Measurements from ENCODE around the gene KLHDC8A. TPM values are rescaled to one million over a fixed set of nuclear protein-coding genes. Genes with fewer than 3 reads are reported as not detected.

The KLHDC8A gene
- total RNA-seq, 6 experiments from 2014 or later, result 0.22 to 0.44 TPM; not detected in 4

GRCh38 chr1:205348554-205349487 lies 7.9 kb downstream of the KLHDC8A start:
- 19% methylated on average over 3 of the region's 5 CpGs for WGBS (ENCODE audit: insufficient coverage, low coverage, low lambda C conversion rate, missing lambda C conversion rate)
- no peaks in the 10 kb centered on the region for H3K36me3 ChIP-seq
- DNase-seq (no peak), ATAC-seq (no peak)
- intact Hi-C loops (cut with DNase I), result loop anchor here in 1 of 2 donors (10.0 kb wide), 1 partner anchor 136 kb away; no protein-coding TSS in a partner anchor
- peaks cover 0 to 7% (median 3%) of the 10 kb centered on the region in 4 donors for H3K4me1 ChIP-seq
- TF ChIP-seq CTCF (IDR thresholded peaks at IDR 0.05) (no peak), POLR2A (IDR thresholded peaks at IDR 0.05) (no peak)
- peaks cover 0 to 2% (median 0%) of the 10 kb centered on the region in 4 donors for H3K9me3 ChIP-seq
- H3K27ac ChIP-seq, result no peak overlapping the region
- H3K4me3 ChIP-seq, result no peak overlapping the region
- peaks cover 0 to 4% of the 10 kb centered on the region in 2 donors for H3K27me3 ChIP-seq

GRCh38 chr1:205346956-205347574 lies 9.7 kb downstream of the KLHDC8A start:
- TF ChIP-seq CTCF (IDR thresholded peaks at IDR 0.05), result no peak
- no peak for TF ChIP-seq POLR2A (IDR thresholded peaks at IDR 0.05)
- H3K4me1 ChIP-seq, result peaks cover 0 to 12% (median 4%) of the 10 kb centered on the region in 4 donors
- intact Hi-C loops (cut with DNase I), result loop anchor here in 1 of 2 donors (10.0 kb wide), 1 partner anchor 138 kb away; no protein-coding TSS in a partner anchor
- no peak for DNase-seq
- ATAC-seq, result no peak
- peaks cover 0 to 16% of the 10 kb centered on the region in 2 donors for H3K27me3 ChIP-seq
- WGBS (ENCODE audit: insufficient coverage, low coverage, low lambda C conversion rate, missing lambda C conversion rate), result 68% methylated on average over 10 of the region's 10 CpGs
- no peak overlapping the region for H3K4me3 ChIP-seq
- H3K9me3 ChIP-seq, result peaks cover 0 to 2% (median 0%) of the 10 kb centered on the region in 4 donors
- H3K36me3 ChIP-seq, result no peaks in the 10 kb centered on the region
- H3K27ac ChIP-seq, result no peak overlapping the region

- peaks cover 0 to 12% (median 4%) of the 10 kb centered on the region in 4 donors for H3K4me1 ChIP-seq
- TF ChIP-seq POLR2A (IDR thresholded peaks at IDR 0.05), result no peak
- no peak for TF ChIP-seq CTCF (IDR thresholded peaks at IDR 0.05)
- no peak for ATAC-seq
- WGBS (ENCODE audit: insufficient coverage, low coverage, low lambda C conversion rate, missing lambda C conversion rate), result 82% methylated on average over 10 of the region's 11 CpGs
- intact Hi-C loops (cut with DNase I), result loop anchor here in 1 of 2 donors (10.0 kb wide), 1 partner anchor 139 kb away; no protein-coding TSS in a partner anchor
- no peaks in the 10 kb centered on the region for H3K36me3 ChIP-seq
- H3K27me3 ChIP-seq, result peaks cover 0 to 16% of the 10 kb centered on the region in 2 donors
- DNase-seq, result no peak
- peaks cover 0 to 2% (median 0%) of the 10 kb centered on the region in 4 donors for H3K9me3 ChIP-seq
- no peak overlapping the region for H3K27ac ChIP-seq
- no peak overlapping the region for H3K4me3 ChIP-seq
These were observed 11.0 kb downstream of the KLHDC8A start for GRCh38 chr1:205345761-205346160.

- TF ChIP-seq CTCF (IDR thresholded peaks at IDR 0.05) (no peak), POLR2A (IDR thresholded peaks at IDR 0.05) (no peak)
- peaks cover 0 to 16% of the 10 kb centered on the region in 2 donors for H3K27me3 ChIP-seq
- H3K27ac ChIP-seq, result no peak overlapping the region
- H3K4me3 ChIP-seq, result peak overlapping the region in 2 of 3 donors; percentile 8 to 20
- DNase-seq (peak in 1 of 3 donors; percentile 37), ATAC-seq (peak; percentile 56 to 60 (median 56))
- H3K36me3 ChIP-seq, result no peaks in the 10 kb centered on the region
- 3% methylated on average over 15 of the region's 59 CpGs for WGBS (ENCODE audit: insufficient coverage, low coverage, low lambda C conversion rate, missing lambda C conversion rate)
- intact Hi-C loops (cut with DNase I), result loop anchor here in 1 of 2 donors (10.0 kb wide), 1 partner anchor 141 kb away; no protein-coding TSS in a partner anchor
- H3K4me1 ChIP-seq, result peaks cover 0 to 12% (median 4%) of the 10 kb centered on the region in 4 donors
- peaks cover 0 to 2% (median 0%) of the 10 kb centered on the region in 4 donors for H3K9me3 ChIP-seq
These were observed 12.4 kb downstream of the KLHDC8A start for GRCh38 chr1:205344066-205344928.
